Colonic mucosa (tissue), 4 donors: Measurements from ENCODE around the gene FASTK. TPM values are rescaled to one million over a fixed set of nuclear protein-coding genes. Genes with fewer than 3 reads are reported as not detected.

ENCODE experiments used
- DNase-seq: peaks from one replicate; pipeline ENCODE4 v3.0.0-alpha.2; 2020
- H3K27ac ChIP-seq: fragments of 200-600 bp; one replicate; pipeline ENCODE4 v1.8.0; 2021
- H3K27me3 ChIP-seq: fragments of 200-600 bp; one replicate; pipeline ENCODE4 v1.8.0; 2021
- H3K36me3 ChIP-seq: fragments of 200-600 bp; one replicate; pipeline ENCODE4 v1.8.0; 2021
- H3K4me1 ChIP-seq: fragments of 200-600 bp; one replicate; pipeline ENCODE4 v1.8.0; 2021; ENCODE audit warnings: mild to moderate bottlenecking
- H3K4me3 ChIP-seq: fragments of 200-600 bp; one replicate; pipeline ENCODE4 v1.8.0; 2021
- H3K9ac ChIP-seq, 2 donors: one replicate each; pipeline ENCODE4 v1.7.0; 2013; ENCODE audit warnings: control low read depth in 2 of 2, low read depth in 2 of 2, low read length in 2 of 2
- H3K9me3 ChIP-seq: fragments of 200-600 bp; one replicate; pipeline ENCODE4 v1.8.0; 2021
- CTCF ChIP-seq: fragments of 200-600 bp; IDR thresholded peaks from one replicate; pipeline ENCODE4 v1.8.0; 2022; ENCODE audit warnings: antibody characterized with exemption, mild to moderate bottlenecking
- intact Hi-C: fragments of 100-400 bp; cut with DNase I; formaldehyde crosslinking; loops from one replicate; pipeline ENCODE4 v1.14.1; 2022
- total RNA-seq, 2 donors: library from RNA; stranded (reverse); fragmentation: NEBNext Ultra II Directional in 1 of 2; extraction: Animal tissue kit (Norgen Biotek cat#: 25700) in 1 of 2; gene quantifications; one replicate each; pipeline ENCODE4 v1.2.1, GENCODE V29; 2021
- donor health status: healthy.
- donor health status: DM: no; HTN: no; CAD: no.
- donor health status: DM: no; HTN: no; CAD: no.

The FASTK gene
- total RNA-seq, 2 donors from 2014 or later: 67.0 to 149 TPM

DNA sequence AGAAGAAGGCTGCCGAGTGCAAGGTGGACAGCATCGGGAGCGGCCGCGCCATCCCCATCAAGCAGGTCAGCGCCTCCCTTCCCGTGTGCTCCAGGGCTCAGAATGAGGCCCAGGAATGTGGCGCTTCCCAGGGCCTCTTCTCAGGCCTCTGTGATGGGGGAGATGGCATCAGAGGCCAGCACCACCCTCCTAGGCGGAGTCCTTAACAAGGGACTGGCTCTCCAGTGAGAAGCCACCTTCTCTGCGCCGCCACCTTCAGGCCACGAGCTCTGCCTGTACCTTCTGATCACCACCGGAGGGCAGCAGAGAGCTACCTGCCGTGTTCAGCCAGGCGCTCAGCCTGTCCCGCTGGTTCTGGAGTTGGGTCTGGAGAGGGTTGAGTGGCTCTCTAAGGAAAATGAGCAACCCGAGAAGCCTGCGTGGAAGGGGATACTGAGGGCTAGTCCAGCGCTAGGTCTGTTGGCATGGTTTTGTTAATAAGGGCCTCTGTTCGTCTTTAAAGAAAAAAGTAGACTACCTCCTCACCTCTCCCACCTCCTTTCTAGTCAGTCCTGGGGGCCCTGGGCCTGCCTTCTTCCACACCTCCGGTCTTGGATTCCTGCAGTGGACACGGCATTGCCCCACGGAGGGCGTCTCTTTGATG lies 43.3 kb upstream of the FASTK start:
- Histone ChIP-seq H3K27me3 (no peaks in the 10 kb centered on the region), H3K4me1 (peaks cover 4% of the 10 kb centered on the region), H3K9ac (no peak overlapping the region), H3K27ac (no peak overlapping the region), H3K4me3 (no peak overlapping the region), H3K36me3 (no peaks in the 10 kb centered on the region), H3K9me3 (no peaks in the 10 kb centered on the region)
- TF ChIP-seq CTCF: peak; percentile 91
- DNase-seq: peak; percentile 90
- intact Hi-C loops: loop anchor here (1.0 to 10.0 kb wide), 3 partner anchors 48 to 178 kb away; partner anchors contain the start of gene SMARCD3

DNA sequence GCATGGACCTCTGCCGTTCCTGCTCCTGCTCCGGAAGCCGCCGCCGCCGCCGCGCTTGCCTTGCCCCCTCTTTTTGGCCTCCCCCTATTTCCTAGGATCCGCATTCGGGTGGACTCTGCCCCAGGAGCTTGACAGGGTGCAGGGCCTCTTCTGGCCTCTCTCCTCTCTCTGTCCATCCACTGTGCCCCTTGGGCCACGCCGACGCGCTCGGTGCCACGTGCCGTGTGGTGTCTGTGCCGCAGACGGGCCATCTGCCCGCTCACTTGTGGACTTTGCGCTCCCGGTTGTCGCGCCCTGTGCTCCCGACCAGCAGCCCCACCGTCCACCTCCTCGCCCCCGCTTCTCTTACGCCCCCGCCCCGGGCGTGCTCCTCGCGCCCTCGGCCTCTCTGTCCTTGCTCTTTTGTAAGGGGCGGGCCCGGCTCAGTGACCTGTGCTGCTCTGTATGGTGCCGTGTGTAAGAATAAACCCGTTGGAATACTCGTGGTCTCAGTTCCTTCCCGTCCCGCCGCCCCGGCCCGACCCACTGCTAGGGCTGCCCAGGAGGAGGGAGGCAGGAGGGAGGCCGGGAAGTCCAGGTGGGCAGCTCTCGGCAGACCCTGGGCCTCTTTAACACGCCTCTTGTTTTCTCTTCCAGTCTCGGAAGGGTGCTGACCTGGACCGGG lies 42.7 kb upstream of the FASTK start:
- no peak overlapping the region for H3K27ac ChIP-seq
- no peak for TF ChIP-seq CTCF
- H3K9ac ChIP-seq: no peak overlapping the region
- intact Hi-C loops: loop anchor here (5.0 to 10.0 kb wide), 2 partner anchors 122 to 179 kb away; partner anchors contain the start of gene SMARCD3
- H3K4me1 ChIP-seq: peaks cover 4% of the 10 kb centered on the region
- no peaks in the 10 kb centered on the region for H3K27me3 ChIP-seq
- no peaks in the 10 kb centered on the region for H3K9me3 ChIP-seq
- H3K4me3 ChIP-seq: no peak overlapping the region
- H3K36me3 ChIP-seq: no peaks in the 10 kb centered on the region
- DNase-seq: no peak

GRCh38 chr7:151122796-151123157 lies 42.2 kb upstream of the FASTK start:
- Histone ChIP-seq H3K27ac (no peak overlapping the region), H3K4me3 (no peak overlapping the region), H3K9me3 (no peaks in the 10 kb centered on the region), H3K9ac (no peak overlapping the region), H3K27me3 (no peaks in the 10 kb centered on the region), H3K36me3 (no peaks in the 10 kb centered on the region), H3K4me1 (peaks cover 4% of the 10 kb centered on the region)
- DNase-seq: no peak
- no peak for TF ChIP-seq CTCF
- intact Hi-C loops: loop anchor here (5.0 to 10.0 kb wide), 2 partner anchors 122 to 180 kb away; partner anchors contain the start of gene SMARCD3

DNA sequence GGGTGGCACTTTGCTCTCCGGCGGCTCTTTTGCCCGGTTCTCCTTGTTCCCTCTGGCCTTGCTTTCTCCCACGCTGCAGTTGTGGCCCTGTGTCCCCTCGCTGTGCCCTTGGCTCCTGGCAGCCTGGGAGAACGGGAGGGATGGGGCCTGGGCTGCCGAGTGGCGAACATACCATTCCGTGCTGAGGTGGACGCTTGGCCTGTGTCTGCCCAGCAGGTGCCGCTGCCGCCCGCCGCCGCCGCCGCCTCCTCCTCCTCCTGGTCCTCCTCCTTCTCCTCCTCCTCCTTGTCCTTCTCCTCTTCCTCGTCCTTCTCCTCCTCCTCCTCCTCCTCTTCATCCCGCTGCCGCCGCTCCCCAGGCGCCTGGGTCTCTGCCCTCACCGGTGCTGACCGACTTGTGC lies 41.7 kb upstream of the FASTK start:
- intact Hi-C loops: loop anchor here (5.0 to 10.0 kb wide), 2 partner anchors 123 to 180 kb away; partner anchors contain the start of gene SMARCD3
- no peak for DNase-seq
- Histone ChIP-seq H3K27me3 (no peaks in the 10 kb centered on the region), H3K36me3 (no peaks in the 10 kb centered on the region), H3K9me3 (no peaks in the 10 kb centered on the region), H3K9ac (no peak overlapping the region), H3K27ac (no peak overlapping the region), H3K4me3 (no peak overlapping the region), H3K4me1 (peaks cover 4% of the 10 kb centered on the region)
- no peak for TF ChIP-seq CTCF

DNA sequence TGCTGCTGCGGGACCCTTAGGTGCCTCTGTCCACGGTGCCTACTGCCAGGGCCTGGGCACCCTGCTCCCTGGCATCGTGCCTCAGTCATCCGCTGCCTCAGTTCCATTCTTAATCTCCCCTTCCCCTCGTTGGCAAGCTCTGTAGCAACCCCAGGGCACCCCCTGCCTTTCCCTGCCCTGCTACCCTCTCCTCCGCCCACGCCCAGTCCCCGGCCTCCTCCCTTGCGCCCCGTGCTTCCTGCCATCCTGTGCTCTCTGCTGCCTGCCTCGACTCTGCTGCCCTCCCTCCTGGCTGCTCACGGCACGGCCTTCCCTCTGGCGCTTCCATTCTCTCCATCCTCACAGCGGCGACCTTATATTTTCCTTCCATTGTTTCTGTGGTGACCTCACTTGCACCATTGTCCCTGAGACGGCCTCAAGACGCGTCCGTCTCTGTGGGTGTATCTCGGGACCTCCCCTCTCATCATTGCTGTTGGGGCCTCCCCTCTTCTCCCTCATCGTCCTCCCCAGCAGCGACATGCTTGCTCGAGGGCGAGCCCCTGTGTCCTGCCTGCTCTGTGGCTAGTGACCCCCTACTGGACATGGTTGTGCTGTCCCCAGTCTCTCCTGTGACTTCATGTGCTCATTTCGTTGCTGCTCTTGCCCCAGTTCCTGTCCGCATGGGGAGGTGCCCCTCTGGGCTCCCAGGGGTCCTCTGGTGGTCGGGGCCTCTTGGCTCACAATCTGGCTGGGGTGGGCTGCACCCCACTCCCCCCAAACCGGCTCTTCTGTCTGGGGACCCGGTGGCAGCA lies 41.0 kb upstream of the FASTK start:
- Histone ChIP-seq H3K27ac (no peak overlapping the region), H3K9me3 (no peaks in the 10 kb centered on the region), H3K27me3 (no peaks in the 10 kb centered on the region), H3K9ac (no peak overlapping the region), H3K36me3 (no peaks in the 10 kb centered on the region), H3K4me3 (no peak overlapping the region), H3K4me1 (peaks cover under 1% of the 10 kb centered on the region)
- no peak for DNase-seq
- intact Hi-C loops: loop anchor here (5.0 to 10.0 kb wide), 2 partner anchors 123 to 181 kb away; partner anchors contain the start of gene SMARCD3
- TF ChIP-seq CTCF: no peak
